SJCRH30 (cell line): ENCODE measurements around the gene PCYOX1L. TPM values are rescaled to one million over a fixed set of nuclear protein-coding genes. Genes with fewer than 3 reads are reported as not detected.

ENCODE experiments used
- DNase-seq, 2 experiments: peaks; one replicate each; pipeline ENCODE4 v3.0.0-alpha.2; 2015 to 2020
- H3K27ac ChIP-seq: fragments of 250-450 bp; sonication (Bioruptor Pico); 2 replicates; pipeline ENCODE4 v1.5.1; 2020; ENCODE audit warnings: mild to moderate bottlenecking, moderate library complexity
- H3K27me3 ChIP-seq: fragments of 250-450 bp; sonication (Bioruptor Pico); 2 replicates; pipeline ENCODE4 v1.5.1; 2020; ENCODE audit warnings: mild to moderate bottlenecking, moderate library complexity
- H3K36me3 ChIP-seq: fragments of 250-450 bp; sonication (Bioruptor Pico); 2 replicates; pipeline ENCODE4 v1.5.1; 2020; ENCODE audit warnings: mild to moderate bottlenecking, moderate library complexity
- H3K4me1 ChIP-seq: fragments of 250-450 bp; sonication (Bioruptor Pico); 2 replicates; pipeline ENCODE4 v1.5.1; 2020; ENCODE audit warnings: mild to moderate bottlenecking, moderate library complexity
- H3K4me3 ChIP-seq: fragments of 250-450 bp; sonication (Bioruptor Pico); 2 replicates; pipeline ENCODE4 v1.5.1; 2020; ENCODE audit warnings: mild to moderate bottlenecking, moderate library complexity
- H3K9me3 ChIP-seq: fragments of 250-450 bp; sonication (Bioruptor Pico); replicated peaks from 2 replicates; pipeline ENCODE4 v1.5.1; 2020; ENCODE audit warnings: mild to moderate bottlenecking, moderate library complexity
- total RNA-seq: library from RNA; depleted of rRNA; stranded (reverse); fragments of >200 nt; shearing (Covaris generic); gene quantifications from 2 replicates; pipeline ENCODE4 v1.2.3, GENCODE V29; 2014

PCYOX1L gene
- total RNA-seq, 1 experiment from 2014 or later, result 3.9 TPM

- H3K9me3 ChIP-seq, result no peaks in the 10 kb centered on the region
- peaks cover 2% of the 10 kb centered on the region; the same call in 1 of the 2 replicates for H3K4me1 ChIP-seq
- no peak overlapping the region for H3K4me3 ChIP-seq
- no peak for DNase-seq
- H3K36me3 ChIP-seq, result no peaks in the 10 kb centered on the region
- H3K27ac ChIP-seq, result no peak overlapping the region
- H3K27me3 ChIP-seq, result no peaks in the 10 kb centered on the region
Observed at GRCh38 chr5:149409268-149409948, 51.6 kb downstream of the PCYOX1L start.

- H3K36me3 ChIP-seq, result no peaks in the 10 kb centered on the region
- H3K4me1 ChIP-seq, result peaks cover 2% of the 10 kb centered on the region; the same call in 1 of the 2 replicates
- H3K27me3 ChIP-seq, result no peaks in the 10 kb centered on the region
- H3K4me3 ChIP-seq, result no peak overlapping the region
- no peak overlapping the region for H3K27ac ChIP-seq
- no peak for DNase-seq
- no peaks in the 10 kb centered on the region for H3K9me3 ChIP-seq
Observed at GRCh38 chr5:149410071-149410470, 52.2 kb downstream of the PCYOX1L start.

GRCh38 chr5:149410721-149411432, 53.0 kb downstream of the PCYOX1L start:
- Histone ChIP-seq H3K27ac (no peak overlapping the region), H3K36me3 (no peaks in the 10 kb centered on the region), H3K4me3 (no peak overlapping the region), H3K9me3 (no peaks in the 10 kb centered on the region), H3K27me3 (no peaks in the 10 kb centered on the region), H3K4me1 (peaks cover 2% of the 10 kb centered on the region; the same call in 1 of the 2 replicates)
- no peak for DNase-seq

- DNase-seq, result no peak
- Histone ChIP-seq H3K27me3 (no peaks in the 10 kb centered on the region), H3K27ac (no peak overlapping the region), H3K9me3 (no peaks in the 10 kb centered on the region), H3K36me3 (no peaks in the 10 kb centered on the region), H3K4me1 (peaks cover 2% of the 10 kb centered on the region; the same call in 1 of the 2 replicates), H3K4me3 (no peak overlapping the region)
Observed at GRCh38 chr5:149411738-149412519, 54.1 kb downstream of the PCYOX1L start.

GRCh38 chr5:149412783-149413476, 55.1 kb downstream of the PCYOX1L start:
- peaks cover 5% of the 10 kb centered on the region; the same call in 1 of the 2 replicates for H3K4me1 ChIP-seq
- no peaks in the 10 kb centered on the region for H3K9me3 ChIP-seq
- no peak for DNase-seq
- H3K27me3 ChIP-seq, result no peaks in the 10 kb centered on the region
- no peak overlapping the region for H3K4me3 ChIP-seq
- no peaks in the 10 kb centered on the region for H3K36me3 ChIP-seq
- H3K27ac ChIP-seq, result no peak overlapping the region

- no peak for DNase-seq
- Histone ChIP-seq H3K4me1 (peaks cover 5% of the 10 kb centered on the region; the same call in 1 of the 2 replicates), H3K4me3 (no peak overlapping the region), H3K9me3 (no peaks in the 10 kb centered on the region), H3K27me3 (no peaks in the 10 kb centered on the region), H3K36me3 (no peaks in the 10 kb centered on the region), H3K27ac (no peak overlapping the region)
Observed at GRCh38 chr5:149413477-149414210, 55.8 kb downstream of the PCYOX1L start.

GRCh38 chr5:149414405-149415065, 56.7 kb downstream of the PCYOX1L start:
- Histone ChIP-seq H3K27ac (no peak overlapping the region), H3K27me3 (no peaks in the 10 kb centered on the region), H3K4me3 (no peak overlapping the region), H3K4me1 (peaks cover 3% of the 10 kb centered on the region; the same call in 1 of the 2 replicates), H3K36me3 (no peaks in the 10 kb centered on the region), H3K9me3 (no peaks in the 10 kb centered on the region)
- no peak for DNase-seq

- Histone ChIP-seq H3K4me3 (no peak overlapping the region), H3K27me3 (no peaks in the 10 kb centered on the region), H3K36me3 (no peaks in the 10 kb centered on the region), H3K27ac (no peak overlapping the region), H3K4me1 (peaks cover 3% of the 10 kb centered on the region; the same call in 1 of the 2 replicates), H3K9me3 (no peaks in the 10 kb centered on the region)
- DNase-seq, result no peak
Observed at GRCh38 chr5:149415066-149415967, 57.5 kb downstream of the PCYOX1L start.

- H3K27ac ChIP-seq, result no peak overlapping the region
- H3K9me3 ChIP-seq, result no peaks in the 10 kb centered on the region
- H3K36me3 ChIP-seq, result no peaks in the 10 kb centered on the region
- no peaks in the 10 kb centered on the region for H3K27me3 ChIP-seq
- no peak overlapping the region for H3K4me3 ChIP-seq
- no peak for DNase-seq
- peaks cover 3% of the 10 kb centered on the region; the same call in 1 of the 2 replicates for H3K4me1 ChIP-seq
Observed at GRCh38 chr5:149416987-149417710, 59.3 kb downstream of the PCYOX1L start.

GRCh38 chr5:149417711-149418368, 60.0 kb downstream of the PCYOX1L start:
- peaks cover 3% of the 10 kb centered on the region; the same call in 1 of the 2 replicates for H3K4me1 ChIP-seq
- no peak overlapping the region for H3K27ac ChIP-seq
- H3K9me3 ChIP-seq, result no peaks in the 10 kb centered on the region
- no peak overlapping the region for H3K4me3 ChIP-seq
- H3K27me3 ChIP-seq, result no peaks in the 10 kb centered on the region
- no peak for DNase-seq
- no peaks in the 10 kb centered on the region for H3K36me3 ChIP-seq

GRCh38 chr5:149418910-149419531, 61.2 kb downstream of the PCYOX1L start:
- Histone ChIP-seq H3K9me3 (no peaks in the 10 kb centered on the region), H3K4me3 (no peak overlapping the region), H3K27me3 (no peaks in the 10 kb centered on the region), H3K4me1 (peaks cover 3% of the 10 kb centered on the region; the same call in 1 of the 2 replicates), H3K27ac (no peak overlapping the region), H3K36me3 (no peaks in the 10 kb centered on the region)
- no peak for DNase-seq
